Ureter (tissue), 1 donor: ENCODE results near the gene LGALS3. TPM values are rescaled to one million over a fixed set of nuclear protein-coding genes. Genes with fewer than 3 reads are reported as not detected.

Source experiments
- DNase-seq: peaks from one replicate; pipeline ENCODE4 v3.0.0-alpha.2; 2020; ENCODE audit warnings: low spot score
- total RNA-seq: library from RNA; stranded (reverse); gene quantifications from one replicate; pipeline ENCODE4 v1.2.4, GENCODE V29; 2023
- donor health status: DM: yes; HTN: yes; CAD: no.

Gene LGALS3
- total RNA-seq, 1 donor from 2014 or later = 193 TPM

DNA sequence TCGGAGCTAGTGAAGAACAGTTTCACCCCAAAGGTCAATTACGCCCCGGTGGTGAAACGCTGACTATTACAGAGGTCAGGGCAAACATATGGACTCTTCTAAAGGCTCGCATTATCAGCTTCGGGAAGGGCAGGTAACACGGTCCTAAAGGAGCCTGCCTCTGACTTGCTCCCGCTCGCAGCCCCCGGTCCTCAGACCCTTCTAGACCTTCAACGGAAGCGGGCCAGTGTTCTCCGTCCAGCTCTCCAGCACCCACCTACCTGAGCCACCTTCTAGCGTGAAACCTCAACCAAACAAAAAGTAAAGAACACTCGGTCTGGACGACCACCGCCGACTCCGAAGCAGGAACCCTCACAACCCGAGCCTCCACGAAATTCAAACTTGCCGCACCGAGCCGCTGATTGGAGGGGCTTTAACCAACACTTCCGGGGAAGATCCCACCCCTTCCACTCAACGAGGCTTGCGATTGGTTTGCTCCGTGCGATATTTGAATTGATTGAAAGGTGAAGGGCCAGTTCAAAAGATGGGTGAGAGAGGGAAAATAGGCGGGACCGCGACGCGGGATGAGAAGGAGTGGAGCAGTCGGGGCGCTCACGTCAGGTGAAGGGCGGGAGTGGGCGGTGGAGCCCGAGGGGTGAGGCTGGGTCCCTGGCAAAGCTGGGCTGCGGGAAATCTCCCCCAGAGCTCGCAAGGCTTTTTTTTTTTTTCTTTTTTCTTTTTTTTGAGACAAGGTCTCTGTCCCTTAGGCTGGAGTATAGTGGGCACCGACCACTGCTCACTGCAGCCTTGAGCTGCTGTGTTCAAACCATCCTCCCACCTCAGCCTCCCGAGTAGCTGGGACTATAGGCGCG, 62.4 kb downstream of the LGALS3 start, which contains the start of gene DLGAP5:
DLGAP5 (minus strand) TSS at position 383 of the 851 bp plus-strand sequence. CDS start 2,406 bp downstream, outside the sequence.
- peak; percentile 94 for DNase-seq

DNA sequence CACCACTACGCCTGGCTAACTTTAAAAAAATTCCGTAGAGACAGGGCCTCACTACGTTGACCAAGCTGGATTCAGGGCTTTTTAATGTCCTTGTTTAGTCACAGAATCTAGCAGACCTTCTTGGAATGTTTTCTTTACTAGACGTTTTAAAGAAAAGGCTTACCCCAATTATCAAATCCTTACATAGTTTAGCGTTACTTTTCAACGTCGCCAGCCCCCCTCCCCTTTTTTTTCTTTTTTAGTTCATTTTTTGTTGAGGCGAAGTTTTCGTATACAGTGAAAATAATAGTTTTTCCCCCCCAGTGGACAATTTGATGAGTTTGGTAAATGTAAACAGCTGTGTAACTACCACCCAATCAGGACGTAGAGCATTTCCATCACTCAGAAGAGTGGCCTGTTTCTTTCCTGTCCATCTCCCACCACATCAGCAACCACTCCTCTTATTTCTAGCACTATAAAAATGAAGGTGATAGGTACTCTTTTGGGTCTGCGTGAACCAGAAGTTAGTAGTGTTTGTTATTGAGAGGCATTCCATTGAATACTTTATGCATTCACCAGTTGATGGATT, 63.1 kb downstream of the LGALS3 start:
- no peak for DNase-seq

DNA sequence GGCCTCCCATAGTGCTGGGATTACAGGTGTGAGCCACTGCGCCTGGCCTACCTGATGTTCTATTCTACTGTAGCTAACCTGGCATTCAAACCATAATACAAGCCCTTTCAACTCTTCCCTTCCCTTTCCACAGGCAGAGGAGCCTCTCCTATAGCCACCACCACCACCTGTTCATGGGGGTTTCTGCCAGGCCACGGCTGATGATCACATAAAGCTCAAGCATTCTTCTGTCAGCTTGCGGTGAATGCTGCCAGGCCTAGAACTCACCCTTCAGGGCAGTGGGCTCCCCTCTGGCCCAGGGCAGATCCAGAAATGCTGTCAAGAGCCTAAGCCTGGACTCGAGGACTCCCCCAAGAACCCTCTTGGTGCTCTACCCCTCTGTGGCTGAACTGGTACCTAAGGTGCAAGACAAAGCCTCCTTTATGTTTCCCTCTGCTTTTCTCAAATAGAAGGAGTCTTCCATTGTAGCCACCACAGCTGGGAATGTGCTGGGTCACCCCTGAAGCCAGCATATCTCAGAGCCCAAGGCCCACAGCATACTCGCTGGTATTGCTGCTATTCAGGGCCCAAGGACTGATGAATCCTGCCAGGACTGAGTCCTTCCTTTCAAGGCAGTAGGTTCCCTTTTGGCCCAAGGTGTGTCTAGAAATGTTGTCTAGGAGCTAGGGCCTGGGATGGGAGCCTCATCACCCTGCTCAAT, 65.8 kb downstream of the LGALS3 start:
- no peak for DNase-seq

Other genes starting within 250 kb of the LGALS3 start
- gene GCH1, start 226.4 kb upstream of the LGALS3 start, total RNA-seq = 13.8 TPM
- gene WDHD1, start 102.2 kb upstream of the LGALS3 start, total RNA-seq = 6.6 TPM
- gene SOCS4, start 102.0 kb upstream of the LGALS3 start, total RNA-seq = 29.2 TPM
- gene MAPK1IP1L, start 77.6 kb upstream of the LGALS3 start, total RNA-seq = 94.7 TPM
- 0.21 TPM for gene DLGAP5, start 62.3 kb downstream of the LGALS3 start, total RNA-seq
- 52.0 TPM for gene FBXO34, start 142.2 kb downstream of the LGALS3 start, total RNA-seq